Mucosa of descending colon (tissue), 3 donors: ENCODE data around the gene RPL7A. TPM values are rescaled to one million over a fixed set of nuclear protein-coding genes. Genes with fewer than 3 reads are reported as not detected.

Source experiments
- ATAC-seq: fragments of 200-7000 bp; cut with Tn5 transposase; one replicate; pipeline ENCODE4 v1.9.1; 2020; ENCODE audit warnings: mild to moderate bottlenecking, moderate library complexity
- DNase-seq, 3 donors: peaks; one replicate each; pipeline ENCODE4 v3.0.0-alpha.2; 2020
- H3K36me3 ChIP-seq: fragments of 200-600 bp; one replicate; pipeline ENCODE4 v1.8.0; 2021; ENCODE audit warnings: low read depth, mild to moderate bottlenecking
- H3K4me1 ChIP-seq: fragments of 200-600 bp; one replicate; pipeline ENCODE4 v1.8.0; 2021; ENCODE audit warnings: low read depth, mild to moderate bottlenecking
- H3K4me3 ChIP-seq: fragments of 200-600 bp; one replicate; pipeline ENCODE4 v1.8.0; 2021; ENCODE audit warnings: mild to moderate bottlenecking
- H3K9me3 ChIP-seq: fragments of 200-600 bp; one replicate; pipeline ENCODE4 v1.8.0; 2021; ENCODE audit warnings: mild to moderate bottlenecking
- CTCF ChIP-seq: fragments of 200-600 bp; IDR thresholded peaks from one replicate; pipeline ENCODE4 v1.8.0; 2022; ENCODE audit warnings: antibody characterized with exemption, mild to moderate bottlenecking
- intact Hi-C, 2 donors: fragments of 100-400 bp; cut with DNase I in 1 of 2; cut with micrococcal nuclease in 1 of 2; formaldehyde crosslinking; loops; one replicate each; pipeline versions ENCODE4 v1.11.0 to v1.11.1; 2022; cut with DNase I, micrococcal nuclease
- total RNA-seq, 3 donors: library from RNA; stranded (reverse); fragmentation: NEBNext Ultra II Directional in 2 of 3; extraction: Animal tissue kit (Norgen Biotek cat#: 25700) in 2 of 3; gene quantifications; one replicate each; pipeline versions ENCODE4 v1.2.1 to v1.2.4, GENCODE V29; 2021 to 2023
- donor health status: DM: no; HTN: no; CAD: no; lungs with moderate emphysema.
- donor health status: DM: no; HTN: no; CAD: no.
- donor health status: DM: no; HTN: yes; CAD: no.

Gene RPL7A
- total RNA-seq, 3 donors from 2014 or later = 1,420 to 1,482 (median 1,457) TPM

- Histone ChIP-seq H3K4me3 (no peak overlapping the region), H3K36me3 (peaks cover 21% of the 10 kb centered on the region), H3K4me1 (peaks cover 32% of the 10 kb centered on the region), H3K9me3 (no peaks in the 10 kb centered on the region)
- ATAC-seq (no peak), DNase-seq (peak in 2 of 3 donors; percentile 5 to 26)
- no peak for TF ChIP-seq CTCF
- intact Hi-C loops = no loop called here
Measured at GRCh38 chr9:133352635-133353340, 4.8 kb downstream of the RPL7A start.

DNA sequence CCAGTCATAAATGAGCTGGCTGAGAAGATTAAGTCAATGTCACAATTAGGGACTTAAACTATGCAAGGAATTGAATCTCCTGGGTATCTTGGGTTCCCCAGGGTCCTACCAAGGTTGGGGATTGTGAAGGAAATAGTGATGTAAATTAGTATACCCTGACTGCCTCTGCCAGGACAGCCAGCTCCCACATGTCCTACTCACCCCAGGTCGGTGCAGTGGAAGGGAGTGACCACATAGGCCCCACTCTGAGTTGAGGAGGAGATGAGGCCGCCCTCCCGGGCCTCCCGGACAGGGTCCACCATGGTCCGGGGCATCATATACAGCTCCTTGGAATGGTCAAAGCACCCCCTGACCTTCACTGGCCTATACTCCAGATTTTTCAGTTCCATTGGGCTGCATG, 5.5 kb downstream of the RPL7A start:
- intact Hi-C loops = no loop called here
- DNase-seq (no peak), ATAC-seq (no peak)
- TF ChIP-seq CTCF = no peak
- H3K9me3 ChIP-seq = no peaks in the 10 kb centered on the region
- H3K4me1 ChIP-seq = peaks cover 32% of the 10 kb centered on the region
- H3K36me3 ChIP-seq = peaks cover 21% of the 10 kb centered on the region
- no peak overlapping the region for H3K4me3 ChIP-seq

DNA sequence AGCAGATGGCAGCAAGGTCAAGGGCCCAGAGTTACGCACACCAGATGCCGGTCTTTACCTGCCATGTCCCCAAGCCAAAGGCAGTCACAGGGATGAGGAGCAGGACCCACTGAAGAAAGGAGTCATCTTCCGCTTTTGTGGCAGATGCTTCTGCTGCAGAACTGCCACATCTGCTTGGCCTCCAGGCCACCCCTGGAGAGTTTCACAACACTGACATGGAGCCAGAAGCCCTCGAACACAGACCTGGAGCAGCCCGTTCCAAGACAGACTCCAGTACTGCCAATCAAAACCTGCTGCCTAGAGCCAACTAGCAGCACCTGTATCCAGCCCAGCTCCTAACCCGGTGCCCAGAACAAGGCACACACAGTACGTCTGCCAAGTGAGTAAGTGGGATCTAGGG, 6.7 kb downstream of the RPL7A start:
- DNase-seq (peak in 1 of 3 donors; percentile 19), ATAC-seq (no peak)
- TF ChIP-seq CTCF = no peak
- intact Hi-C loops = no loop called here
- no peaks in the 10 kb centered on the region for H3K9me3 ChIP-seq
- peaks cover 20% of the 10 kb centered on the region for H3K36me3 ChIP-seq
- peaks cover 22% of the 10 kb centered on the region for H3K4me1 ChIP-seq
- no peak overlapping the region for H3K4me3 ChIP-seq

DNA sequence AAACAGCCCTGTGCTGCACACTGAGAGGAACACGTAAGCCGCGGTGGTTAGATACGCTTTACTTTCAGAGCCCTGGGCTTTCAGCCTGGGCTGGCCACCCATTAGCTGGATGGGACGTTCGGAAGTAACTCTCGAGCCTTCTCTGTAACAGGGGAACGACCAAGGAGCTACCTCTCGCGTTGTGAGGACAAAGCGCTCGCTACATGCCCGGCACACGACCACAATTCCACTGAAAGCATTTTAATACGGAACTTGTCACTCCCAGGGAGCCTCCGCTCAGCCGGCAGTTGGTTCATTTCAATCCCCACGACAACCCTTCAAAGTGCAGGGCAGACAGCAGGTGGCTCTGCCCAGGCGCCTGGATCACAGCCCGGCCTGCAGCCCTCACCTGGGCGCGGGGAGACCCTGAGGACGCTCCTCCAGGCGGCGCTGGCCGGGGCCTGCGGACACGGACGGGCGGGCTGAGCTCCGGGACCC, 7.9 kb downstream of the RPL7A start:
- Histone ChIP-seq H3K9me3 (no peaks in the 10 kb centered on the region), H3K36me3 (peaks cover 9% of the 10 kb centered on the region), H3K4me1 (peaks cover 20% of the 10 kb centered on the region), H3K4me3 (peak overlapping the region; percentile 65)
- ATAC-seq (peak; percentile 52), DNase-seq (no peak)
- no peak for TF ChIP-seq CTCF
- intact Hi-C loops = no loop called here

GRCh38 chr9:133356391-133357091, 8.5 kb downstream of the RPL7A start, which contains the start of the genes SURF1 and SURF2:
Gene SURF1 (minus strand): TSS chr9:133356487. CDS start chr9:133356453, 34 bp downstream.
Gene SURF2 (plus strand): TSS chr9:133356550. CDS start chr9:133356593, 43 bp downstream.
- DNase-seq (peak; percentile 94 to 95 (median 95)), ATAC-seq (peak; percentile 95)
- no peak for TF ChIP-seq CTCF
- Histone ChIP-seq H3K9me3 (no peaks in the 10 kb centered on the region), H3K4me1 (peaks cover 20% of the 10 kb centered on the region), H3K36me3 (peaks cover 7% of the 10 kb centered on the region), H3K4me3 (peak within 1 kb of the TSS; percentile 65)
- intact Hi-C loops = no loop called here
